GM08714 (cell line): ENCODE results near the gene QARS1.

Experiments used
- H3K4me3 ChIP-seq: fragments of 200-500 bp; sonication (Bioruptor generic); 2 replicates; pipeline ENCODE4 v1.5.1; 2014; ENCODE audit warnings: mild to moderate bottlenecking, low read length, inconsistent platforms
- ZNF274 ChIP-seq: IDR thresholded peaks from 2 replicates; pipeline ENCODE4 v1.6.1; 2012; ENCODE audit warnings: mild to moderate bottlenecking, low read depth, low read length

The QARS1 gene

GRCh38 chr3:49104427-49105291 lies at the start of gene QARS1:
Gene QARS1, minus strand, starts transcription at chr3:49104757. Its CDS starts 24 bp downstream, at chr3:49104733.
- H3K4me3 ChIP-seq: peak within 1 kb of the TSS; percentile 77
- TF ChIP-seq ZNF274: no peak

DNA sequence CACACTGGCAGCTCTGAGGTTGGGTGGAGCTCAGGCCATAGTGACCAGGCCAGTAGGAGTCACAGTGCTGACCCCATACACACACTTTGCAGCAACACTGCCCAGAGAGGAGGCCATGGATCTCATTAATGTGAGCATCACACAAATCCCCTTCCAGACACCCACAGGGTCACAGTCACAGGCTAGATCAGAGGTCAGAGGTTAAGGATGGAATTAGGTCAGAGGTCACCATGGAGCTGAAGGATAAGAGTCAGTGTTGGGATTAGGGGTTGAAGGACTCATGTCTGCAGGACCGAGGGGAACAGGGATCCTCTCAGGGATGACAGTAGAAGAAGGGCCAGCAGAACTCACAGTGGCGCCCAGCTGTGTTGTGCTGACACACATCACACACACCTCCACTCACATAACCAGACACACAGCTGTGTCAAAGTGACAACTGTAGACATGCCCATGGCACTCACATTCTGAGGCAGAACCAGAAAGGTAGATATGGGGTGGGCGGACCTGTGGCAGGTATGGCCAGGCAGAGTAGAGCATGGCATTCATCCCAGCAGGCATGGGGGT lies 48.9 kb upstream of the QARS1 start:
- no peak for TF ChIP-seq ZNF274
- no peak overlapping the region for H3K4me3 ChIP-seq

GRCh38 chr3:49151610-49152009 lies 47.1 kb upstream of the QARS1 start:
- no peak for TF ChIP-seq ZNF274
- H3K4me3 ChIP-seq: no peak overlapping the region

GRCh38 chr3:49148159-49148558 lies 43.6 kb upstream of the QARS1 start:
- no peak overlapping the region for H3K4me3 ChIP-seq
- TF ChIP-seq ZNF274: no peak

DNA sequence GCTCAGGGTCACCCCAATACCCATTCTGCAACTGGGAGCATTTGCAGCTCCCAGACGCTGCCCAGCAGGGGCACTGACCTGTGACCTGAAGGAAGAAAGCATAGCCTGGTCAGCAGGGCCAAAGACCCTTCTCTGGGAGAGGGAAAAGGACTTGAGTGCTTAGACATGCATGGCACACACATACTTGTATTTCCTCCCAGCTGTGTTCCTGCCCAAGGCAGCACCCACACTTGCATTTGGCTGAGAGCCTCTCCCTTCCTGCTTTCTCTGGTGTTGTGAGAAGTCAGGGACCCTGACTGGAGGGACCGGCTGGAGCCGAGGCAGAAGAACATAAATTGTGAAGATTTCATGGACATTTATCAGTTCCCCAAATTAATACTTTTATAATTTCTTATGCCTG lies 35.5 kb upstream of the QARS1 start:
- TF ChIP-seq ZNF274: no peak
- H3K4me3 ChIP-seq: no peak overlapping the region

DNA sequence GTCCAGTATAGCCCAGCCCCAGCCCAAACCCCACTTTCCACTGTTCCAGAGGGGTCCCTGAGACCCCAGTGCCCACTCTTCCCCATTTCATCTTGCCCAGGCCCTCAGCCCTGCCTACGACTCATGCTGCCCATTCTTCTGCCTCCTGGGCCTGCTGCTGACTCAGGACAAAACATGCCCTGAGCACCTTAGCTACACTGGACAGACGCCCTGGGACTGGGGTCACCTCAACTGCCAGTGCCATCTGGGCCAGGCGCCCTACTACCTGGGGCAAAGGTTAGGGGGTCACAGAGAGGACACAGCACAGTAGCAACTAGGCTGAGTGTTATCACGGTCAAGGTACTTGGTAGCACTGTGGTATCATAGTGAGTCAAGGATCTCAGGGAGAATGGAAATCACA lies 30.9 kb upstream of the QARS1 start:
- no peak overlapping the region for H3K4me3 ChIP-seq
- no peak for TF ChIP-seq ZNF274

GRCh38 chr3:49134471-49135265 lies 30.1 kb upstream of the QARS1 start:
- H3K4me3 ChIP-seq: no peak overlapping the region
- no peak for TF ChIP-seq ZNF274

DNA sequence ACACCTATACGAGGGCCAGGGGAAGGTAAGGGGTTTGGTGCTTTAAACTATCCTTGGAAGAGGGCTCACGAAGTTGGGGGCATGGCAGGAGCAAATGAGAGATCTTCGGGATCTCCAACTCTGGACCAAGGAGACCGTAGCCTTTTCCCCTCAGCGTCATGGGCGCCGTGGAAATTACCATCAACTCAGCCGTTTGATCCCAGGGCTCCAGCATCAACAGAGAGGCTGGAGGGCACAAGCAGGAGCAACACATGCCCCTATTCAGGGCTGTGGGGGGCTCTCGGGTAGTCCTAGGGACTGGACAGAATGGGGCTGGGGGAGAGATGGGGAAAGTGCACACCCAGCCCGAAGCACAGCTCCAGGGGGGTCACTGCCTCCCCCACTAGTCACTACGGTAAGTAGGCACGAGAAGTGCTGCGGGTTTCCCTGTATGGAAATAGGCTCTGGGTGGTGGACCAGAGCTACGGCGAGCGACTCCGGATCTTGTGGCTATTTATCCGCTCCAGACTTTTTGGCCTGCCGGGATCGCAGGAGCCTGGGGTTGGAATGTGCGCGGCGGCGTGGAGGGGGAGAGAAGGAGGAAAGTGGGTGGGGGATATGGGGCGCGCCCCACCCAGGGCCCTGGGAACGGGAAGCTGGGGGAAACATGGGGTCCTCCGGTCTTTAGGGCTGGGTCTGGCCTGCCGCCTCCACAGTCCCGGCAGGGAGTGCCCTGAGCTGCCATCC lies 28.8 kb upstream of the QARS1 start:
- no peak overlapping the region for H3K4me3 ChIP-seq

GRCh38 chr3:49132437-49133225 lies 28.1 kb upstream of the QARS1 start, which contains the start of gene LAMB2:
Gene LAMB2, minus strand, starts transcription at chr3:49133050. Its CDS starts 183 bp downstream, at chr3:49132867.
- no peak within 1 kb of the TSS for H3K4me3 ChIP-seq
- TF ChIP-seq ZNF274: no peak

More for the DNA sequence above, 28.8 kb upstream of the QARS1 start:
- TF ChIP-seq ZNF274: no peak

DNA sequence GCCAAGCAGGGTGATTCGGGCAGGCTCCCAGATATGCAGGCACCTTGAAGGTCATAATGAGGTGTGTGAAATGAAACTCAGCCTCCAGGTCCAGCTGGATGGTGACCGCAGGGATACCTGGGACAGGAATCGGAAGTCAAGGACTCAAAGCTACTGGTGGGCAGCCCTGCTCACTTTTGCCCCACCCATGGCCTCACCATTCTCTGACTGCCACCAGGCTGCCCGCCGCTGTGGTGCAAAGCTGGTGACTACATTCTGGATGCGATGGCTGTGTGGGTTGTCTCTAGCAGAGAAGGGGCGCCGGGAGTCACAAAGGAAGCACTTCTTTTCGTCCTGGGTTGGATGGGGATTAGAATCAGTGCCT lies 27.5 kb upstream of the QARS1 start:
- no peak overlapping the region for H3K4me3 ChIP-seq
- TF ChIP-seq ZNF274: no peak

DNA sequence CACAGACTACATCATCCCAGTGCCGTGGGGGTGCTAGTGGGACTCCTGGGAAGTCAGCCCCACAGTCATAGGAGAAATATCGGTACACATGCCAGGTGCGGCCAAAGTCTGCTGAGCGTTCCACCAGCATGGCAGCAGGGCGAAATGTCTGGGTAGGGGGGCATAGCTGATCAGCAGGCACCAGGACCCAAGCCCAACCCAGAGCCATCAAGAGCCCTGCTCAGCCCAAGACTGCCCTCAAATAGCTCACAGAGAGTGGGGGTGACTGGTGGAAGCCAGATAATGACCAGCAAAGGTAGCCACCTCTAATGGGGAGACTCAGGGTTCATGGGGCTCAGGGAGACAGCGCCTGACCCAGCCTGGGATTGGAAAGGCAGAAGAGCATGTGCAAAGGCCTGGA lies 27.0 kb upstream of the QARS1 start:
- TF ChIP-seq ZNF274: no peak

GRCh38 chr3:49131040-49131439 lies 26.5 kb upstream of the QARS1 start:
- TF ChIP-seq ZNF274: no peak
- no peak overlapping the region for H3K4me3 ChIP-seq

More for the DNA sequence above, 27.0 kb upstream of the QARS1 start:
- H3K4me3 ChIP-seq: no peak overlapping the region

DNA sequence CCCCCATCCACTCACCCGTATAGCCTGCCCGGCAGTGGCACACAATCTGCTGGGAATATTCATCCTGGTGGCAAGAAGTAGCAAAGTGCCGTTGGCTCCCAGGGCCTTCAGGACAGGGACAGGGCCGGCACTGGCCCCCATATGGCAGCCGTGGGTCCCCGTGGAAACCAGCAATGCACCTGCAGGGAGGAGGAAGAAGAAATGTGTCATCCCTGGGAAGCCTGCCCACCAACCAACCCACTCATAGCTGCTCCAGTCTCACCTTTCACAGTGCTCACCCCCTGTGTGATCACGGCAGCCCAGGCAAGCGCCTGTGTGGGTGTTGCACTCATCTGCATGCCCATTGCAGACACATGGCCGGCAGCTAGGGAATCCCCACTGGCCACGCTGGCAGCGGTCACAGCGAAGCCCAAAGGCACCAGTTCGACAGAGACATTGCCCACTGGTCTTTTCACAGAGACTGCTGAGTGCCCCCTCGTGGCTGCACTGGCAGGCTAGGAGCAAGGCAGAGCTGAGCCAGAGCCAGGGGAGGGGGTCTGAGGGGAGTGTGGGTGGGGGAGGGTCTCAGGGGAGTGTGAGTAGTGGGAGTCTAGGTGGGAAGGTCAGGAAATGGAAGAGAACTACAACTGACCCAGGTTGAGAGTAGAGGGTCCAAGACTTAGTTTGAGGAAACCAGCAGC lies 20.6 kb upstream of the QARS1 start:
- no peak for TF ChIP-seq ZNF274
- H3K4me3 ChIP-seq: no peak overlapping the region

- H3K4me3 ChIP-seq: no peak overlapping the region
- TF ChIP-seq ZNF274: no peak
Observed at GRCh38 chr3:49124203-49124602, 19.6 kb upstream of the QARS1 start.
